Lower leg skin (tissue), 3 donors: ENCODE data around the gene FAM90A1.
"Not testable (repeated sequence)": the region's sequence is repeated elsewhere in the genome, so short reads cannot be mapped to it uniquely, and the experiment has no call there.

Experiments used
- POLR2A ChIP-seq, 2 donors: fragments of 450-650 bp; IDR thresholded peaks; one replicate each; pipeline ENCODE4 v1.6.1; 2016 to 2017; ENCODE audit warnings: antibody characterized with exemption in 2 of 2, mild to moderate bottlenecking in 1 of 2, moderate library complexity in 1 of 2
- TF ChIP-seq, protein P1 (sequence below), 3 donors: fragments of 450-650 bp; IDR thresholded peaks; one replicate each; pipeline ENCODE4 v1.5.1; 2016; ENCODE audit warnings: antibody characterized with exemption in 3 of 3, mild to moderate bottlenecking in 3 of 3, moderate library complexity in 2 of 3

GRCh38 chr12:8226992-8227731, at the start of gene FAM90A1:
- TF ChIP-seq, protein P1, sequence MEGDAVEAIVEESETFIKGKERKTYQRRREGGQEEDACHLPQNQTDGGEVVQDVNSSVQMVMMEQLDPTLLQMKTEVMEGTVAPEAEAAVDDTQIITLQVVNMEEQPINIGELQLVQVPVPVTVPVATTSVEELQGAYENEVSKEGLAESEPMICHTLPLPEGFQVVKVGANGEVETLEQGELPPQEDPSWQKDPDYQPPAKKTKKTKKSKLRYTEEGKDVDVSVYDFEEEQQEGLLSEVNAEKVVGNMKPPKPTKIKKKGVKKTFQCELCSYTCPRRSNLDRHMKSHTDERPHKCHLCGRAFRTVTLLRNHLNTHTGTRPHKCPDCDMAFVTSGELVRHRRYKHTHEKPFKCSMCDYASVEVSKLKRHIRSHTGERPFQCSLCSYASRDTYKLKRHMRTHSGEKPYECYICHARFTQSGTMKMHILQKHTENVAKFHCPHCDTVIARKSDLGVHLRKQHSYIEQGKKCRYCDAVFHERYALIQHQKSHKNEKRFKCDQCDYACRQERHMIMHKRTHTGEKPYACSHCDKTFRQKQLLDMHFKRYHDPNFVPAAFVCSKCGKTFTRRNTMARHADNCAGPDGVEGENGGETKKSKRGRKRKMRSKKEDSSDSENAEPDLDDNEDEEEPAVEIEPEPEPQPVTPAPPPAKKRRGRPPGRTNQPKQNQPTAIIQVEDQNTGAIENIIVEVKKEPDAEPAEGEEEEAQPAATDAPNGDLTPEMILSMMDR (IDR thresholded peaks at IDR 0.05): not testable (repeated sequence)
- TF ChIP-seq POLR2A (IDR thresholded peaks at IDR 0.05): not testable (repeated sequence)
